H1 (cell line): Measurements from ENCODE around the gene BTBD3. TPM values are rescaled to one million over a fixed set of nuclear protein-coding genes. Genes with fewer than 3 reads are reported as not detected.

ENCODE experiments used
- CTCF ChIA-PET: fragments of 300-600 bp; sonication (Branson Sonifier 250); formaldehyde crosslinking; loops from one replicate; lab custom pipeline; 2021; ENCODE audit not compliant: partially characterized antibody; lab: Charles Lee
- POLR2A ChIA-PET: fragments of 300-600 bp; sonication (Branson Sonifier 250); formaldehyde crosslinking; loops from one replicate; lab custom pipeline; 2021; ENCODE audit warnings: inconsistent platforms; ENCODE audit not compliant: partially characterized antibody; lab: Charles Lee
- DNase-seq, 2 experiments: peaks; one replicate each; pipeline versions ENCODE4 v3.0.0 to v3.0.0-alpha.2; 2010 to 2022; ENCODE audit warnings: low spot score in 2 of 2, low read depth in 1 of 2, mixed read lengths in 1 of 2
- FAIRE-seq: peaks from 2 replicates; lab custom pipeline; 2011; peaks lifted over from hg19 to GRCh38; lab: Jason Lieb, UNC
- H2AFZ ChIP-seq: 2 replicates; pipeline ENCODE4 v1.8.1; 2012; ENCODE audit warnings: low read length, inconsistent platforms
- H2AK5ac ChIP-seq: 2 replicates; pipeline ENCODE4 v1.6.1; 2013; ENCODE audit warnings: low read depth, low read length
- H2BK120ac ChIP-seq: replicated peaks from 2 replicates; pipeline ENCODE3; 2013; ENCODE audit warnings: low read depth, low read length, inconsistent platforms
- H2BK12ac ChIP-seq: 2 replicates; pipeline ENCODE4 v1.6.1; 2013; ENCODE audit warnings: low read depth, low read length
- H2BK15ac ChIP-seq: 2 replicates; pipeline ENCODE4 v1.6.1; 2013; ENCODE audit warnings: low read length
- H2BK20ac ChIP-seq: 2 replicates; pipeline ENCODE4 v1.6.1; 2013; ENCODE audit warnings: low read length
- H2BK5ac ChIP-seq: 2 replicates; pipeline ENCODE4 v1.6.1; 2013; ENCODE audit warnings: low read depth, low read length
- H3K14ac ChIP-seq: 2 replicates; pipeline ENCODE4 v1.6.1; 2013; ENCODE audit warnings: inconsistent platforms; ENCODE audit not compliant: insufficient read length
- H3K18ac ChIP-seq: 2 replicates; pipeline ENCODE4 v1.6.1; 2013; ENCODE audit warnings: low read length; ENCODE audit errors: extremely low read depth
- H3K23ac ChIP-seq: 2 replicates; pipeline ENCODE4 v1.6.1; 2013; ENCODE audit warnings: inconsistent platforms; ENCODE audit not compliant: insufficient read length
- H3K23me2 ChIP-seq: 2 replicates; pipeline ENCODE4 v1.6.1; 2013; ENCODE audit warnings: low read depth, low read length
- H3K27ac ChIP-seq: 2 replicates; pipeline ENCODE4 v1.6.1; 2011; ENCODE audit warnings: low read depth, low read length, inconsistent platforms
- H3K27me3 ChIP-seq, 4 experiments: replicated peaks in 1 of 4; 1 replicate in 1 of 4; 2 replicates in 3 of 4; pipeline versions ENCODE4 v1.6.1 to v1.8.1; 2011 to 2013; ENCODE audit warnings: low read length in 3 of 4, mild to moderate bottlenecking in 3 of 4, inconsistent platforms in 2 of 4, mixed read lengths in 2 of 4, moderate library complexity in 1 of 4; ENCODE audit not compliant: control insufficient read depth in 3 of 4, insufficient read depth in 3 of 4; ENCODE audit errors: extremely low read depth in 1 of 4
- H3K36me3 ChIP-seq, 4 experiments: 2 replicates each; pipeline versions ENCODE4 v1.6.1 to v1.8.1; 2011 to 2013; ENCODE audit warnings: mild to moderate bottlenecking in 4 of 4, low read length in 3 of 4, moderate library complexity in 2 of 4, control low read depth in 1 of 4, inconsistent platforms in 1 of 4; ENCODE audit not compliant: insufficient read depth in 4 of 4, control insufficient read depth in 2 of 4
- H3K4ac ChIP-seq: replicated peaks from 2 replicates; pipeline ENCODE3; 2013; ENCODE audit warnings: low read length, low read depth, mixed read lengths, inconsistent platforms; ENCODE audit not compliant: insufficient read length
- H3K4me1 ChIP-seq, 4 experiments: replicated peaks in 1 of 4; 1 replicate in 1 of 4; 2 replicates in 3 of 4; pipeline versions ENCODE4 v1.6.1 to v1.8.1; 2011 to 2013; ENCODE audit warnings: low read length in 3 of 4, inconsistent platforms in 2 of 4, mixed read lengths in 1 of 4; ENCODE audit not compliant: insufficient read depth in 4 of 4, control insufficient read depth in 3 of 4
- H3K4me2 ChIP-seq, 2 experiments: 2 replicates each; pipeline versions ENCODE4 v1.6.1 to v1.8.1; 2011 to 2013; ENCODE audit warnings: low read depth in 2 of 2, low read length in 2 of 2, control low read depth in 1 of 2, inconsistent platforms in 1 of 2, mild to moderate bottlenecking in 1 of 2; ENCODE audit not compliant: insufficient read depth in 1 of 2
- H3K4me3 ChIP-seq, 4 experiments: fragments of 200-600, 300-600 bp in 1 of 4; sonication (generic), shearing (Covaris generic), sonication (Bioruptor Twin) in 1 of 4; 2 replicates each; pipeline versions ENCODE4 v1.5.1 to v1.8.1; 2011 to 2016; ENCODE audit warnings: low read length in 4 of 4, low read depth in 3 of 4, control low read depth in 2 of 4, inconsistent platforms in 2 of 4, mild to moderate bottlenecking in 2 of 4, mixed read lengths in 1 of 4, moderate library complexity in 1 of 4; ENCODE audit not compliant: insufficient read depth in 2 of 4; ENCODE audit errors: extremely low read depth in 1 of 4
- H3K56ac ChIP-seq: replicated peaks from 2 replicates; pipeline ENCODE3; 2013; ENCODE audit warnings: low read depth, mild to moderate bottlenecking, mixed read lengths, low read length, inconsistent platforms; ENCODE audit not compliant: insufficient read length
- H3K79me1 ChIP-seq: 2 replicates; pipeline ENCODE4 v1.6.1; 2013; ENCODE audit warnings: low read depth, low read length, control low read depth
- H3K79me2 ChIP-seq, 2 experiments: 2 replicates each; pipeline versions ENCODE4 v1.6.1 to v1.8.1; 2012 to 2013; ENCODE audit warnings: low read length in 2 of 2, mild to moderate bottlenecking in 2 of 2, inconsistent platforms in 1 of 2; ENCODE audit not compliant: insufficient read depth in 2 of 2, control insufficient read depth in 1 of 2
- H3K9ac ChIP-seq, 4 experiments: replicated peaks in 1 of 4; 1 replicate in 1 of 4; 2 replicates in 3 of 4; pipeline versions ENCODE4 v1.6.1 to v1.8.1; 2011 to 2013; ENCODE audit warnings: low read depth in 3 of 4, low read length in 3 of 4, control low read depth in 2 of 4, mild to moderate bottlenecking in 2 of 4, moderate library complexity in 2 of 4, inconsistent platforms in 1 of 4; ENCODE audit errors: extremely low read depth in 1 of 4
- H3K9me3 ChIP-seq, 2 experiments: 2 replicates each; pipeline versions ENCODE4 v1.6.1 to v1.8.1; 2012 to 2013; ENCODE audit warnings: mild to moderate bottlenecking in 2 of 2, moderate library complexity in 2 of 2, control low read depth in 1 of 2, inconsistent platforms in 1 of 2, low read depth in 1 of 2, low read length in 1 of 2, mixed read lengths in 1 of 2; ENCODE audit not compliant: insufficient read depth in 2 of 2
- H4K20me1 ChIP-seq, 2 experiments: replicated peaks in 1 of 2; 2 replicates each; pipeline versions ENCODE3 to v1.8.1; 2011 to 2013; ENCODE audit warnings: inconsistent platforms in 2 of 2, low read length in 2 of 2, mild to moderate bottlenecking in 1 of 2; ENCODE audit not compliant: insufficient read depth in 2 of 2, control insufficient read depth in 1 of 2
- H4K5ac ChIP-seq: 2 replicates; pipeline ENCODE4 v1.6.1; 2013; ENCODE audit warnings: low read length, low read depth, mixed read lengths, inconsistent platforms; ENCODE audit not compliant: insufficient read length
- H4K8ac ChIP-seq: 2 replicates; pipeline ENCODE4 v1.8.0; 2013; ENCODE audit warnings: mild to moderate bottlenecking, moderate library complexity, low read length, inconsistent platforms; ENCODE audit not compliant: insufficient read depth; ENCODE audit errors: extremely low read depth
- H4K91ac ChIP-seq: replicated peaks from 2 replicates; pipeline ENCODE3; 2013; ENCODE audit warnings: low read length, mixed read lengths, inconsistent platforms; ENCODE audit not compliant: insufficient read length
- CEBPB ChIP-seq: IDR thresholded peaks from 2 replicates; pipeline ENCODE4 v1.6.1; 2012; ENCODE audit warnings: low read depth, low read length
- CHD2 ChIP-seq: IDR thresholded peaks from 2 replicates; pipeline ENCODE4 v1.6.1; 2012; ENCODE audit warnings: low read length, improper control_type of control experiment
- CTBP2 ChIP-seq: IDR thresholded peaks from 2 replicates; pipeline ENCODE4 v1.7.0; 2011; ENCODE audit warnings: borderline replicate concordance, mild to moderate bottlenecking, moderate library complexity, mixed read lengths, low read length; ENCODE audit not compliant: insufficient read depth, insufficient read length
- KDM4A ChIP-seq: IDR thresholded peaks from one replicate; pipeline ENCODE4 v1.7.1; 2012; ENCODE audit warnings: low read depth, mild to moderate bottlenecking, moderate library complexity, low read length, inconsistent platforms; ENCODE audit not compliant: severe bottlenecking
- NRF1 ChIP-seq: IDR thresholded peaks from 2 replicates; pipeline ENCODE4 v1.6.1; 2011; ENCODE audit warnings: mild to moderate bottlenecking, low read depth, low read length, improper control_type of control experiment
- POLR2AphosphoS5 ChIP-seq: IDR thresholded peaks from 2 replicates; pipeline ENCODE4 v1.6.1; 2011; ENCODE audit warnings: low read depth, low read length
- POU5F1 ChIP-seq: IDR thresholded peaks from 2 replicates; pipeline ENCODE4 v1.6.1; 2011; ENCODE audit warnings: low read depth, mild to moderate bottlenecking, low read length, moderate library complexity
- RAD21 ChIP-seq, 2 experiments: IDR thresholded peaks in 1 of 2; conservative IDR thresholded peaks in 1 of 2; 2 replicates each; pipeline ENCODE4 v1.6.1; 2011; ENCODE audit warnings: low read depth in 2 of 2, low read length in 2 of 2, improper control_type of control experiment in 1 of 2, inconsistent platforms in 1 of 2, mild to moderate bottlenecking in 1 of 2, moderate library complexity in 1 of 2
- SP2 ChIP-seq: IDR thresholded peaks from 2 replicates; pipeline ENCODE4 v1.6.1; 2012; ENCODE audit warnings: mild to moderate bottlenecking, low read length, inconsistent platforms
- SUZ12 ChIP-seq: fragments of 200-600 bp; sonication (generic); IDR thresholded peaks from 2 replicates; pipeline ENCODE4 v1.6.1; 2012; ENCODE audit warnings: mild to moderate bottlenecking, inconsistent platforms, low read length, moderate library complexity, mixed read lengths
- TEAD4 ChIP-seq: IDR thresholded peaks from 2 replicates; pipeline ENCODE4 v1.6.1; 2012; ENCODE audit warnings: low read depth, low read length, inconsistent platforms, mixed read lengths
- polyA plus RNA-seq, 7 experiments: library from polyadenylated mRNA; depleted of rRNA in 3 of 7; stranded (reverse) in 5 of 7; unstranded in 2 of 7; fragments of >200 nt in 5 of 7; fragments of 200-250 nt in 2 of 7; gene quantifications; 1 replicate in 5 of 7; 2 replicates in 1 of 7; 4 replicates in 1 of 7; pipeline versions ENCODE4 v1.2.1 to v1.2.3, GENCODE V29; 2011 to 2013; ENCODE audit warnings: missing spikeins in 2 of 7, mixed read lengths in 2 of 7
- total RNA-seq: library from RNA; stranded (reverse); fragmentation: NEBNext Ultra II Directional; extraction: Animal tissue kit (Norgen Biotek cat#: 25700); gene quantifications from 2 replicates; pipeline ENCODE4 v1.2.1, GENCODE V29; 2021
- TF ChIP-seq, protein P1 (sequence below): IDR thresholded peaks from 2 replicates; pipeline ENCODE4 v1.6.1; 2011; ENCODE audit warnings: low read depth, mild to moderate bottlenecking, low read length; ENCODE audit not compliant: insufficient read depth
- TF ChIP-seq, protein P2 (sequence below), 3 experiments: IDR thresholded peaks; 1 replicate in 2 of 3; 2 replicates in 1 of 3; pipeline versions ENCODE4 v1.5.1 to v1.6.1; 2011; ENCODE audit warnings: low read length in 3 of 3, mild to moderate bottlenecking in 3 of 3, inconsistent platforms in 2 of 3, low read depth in 1 of 3, moderate library complexity in 1 of 3; ENCODE audit not compliant: insufficient read depth in 1 of 3; ENCODE audit errors: control extremely low read depth in 1 of 3

The BTBD3 gene
- total and polyA plus RNA-seq, 2 of the 8 experiments (the other 6 are each of a cell fraction or from before 2014, with no cell fraction given) = 36.7 to 45.5 TPM

DNA sequence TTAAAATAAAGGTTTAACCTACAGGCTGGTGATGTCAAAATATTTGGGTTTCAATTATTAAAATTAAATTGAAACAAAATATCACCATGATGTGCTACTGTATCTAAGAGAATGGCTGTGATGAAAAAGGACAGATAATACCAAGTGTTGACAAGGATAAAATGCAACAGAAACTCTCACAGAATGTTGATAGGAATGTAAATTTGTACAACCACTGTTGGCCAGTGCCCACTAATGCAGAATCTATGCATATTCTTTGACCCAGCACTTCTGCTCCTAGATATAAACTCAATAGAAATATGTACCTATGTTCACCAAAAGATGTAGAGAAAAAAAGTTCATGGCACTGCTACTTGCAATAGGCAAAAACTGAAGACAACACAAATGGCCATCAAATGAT is 41.1 kb upstream of the BTBD3 start:
- POLR2A ChIA-PET = no interaction called here
- no peaks in the 10 kb centered on the region for H3K23me2 ChIP-seq
- H3K56ac ChIP-seq = no peak overlapping the region
- no peak overlapping the region for H3K9ac ChIP-seq
- H4K5ac ChIP-seq = no peak overlapping the region
- H4K8ac ChIP-seq = no peak overlapping the region
- H2AK5ac ChIP-seq = no peak overlapping the region
- no peak overlapping the region for H3K23ac ChIP-seq
- FAIRE-seq = no peak
- no peaks in the 10 kb centered on the region for H3K79me2 ChIP-seq
- no peaks in the 10 kb centered on the region for H4K20me1 ChIP-seq
- no peak overlapping the region for H2BK120ac ChIP-seq
- H4K91ac ChIP-seq = no peak overlapping the region
- no peak for DNase-seq
- no peak overlapping the region for H3K27ac ChIP-seq
- H3K4ac ChIP-seq = no peak overlapping the region
- no peaks in the 10 kb centered on the region for H3K27me3 ChIP-seq
- CTCF ChIA-PET = no interaction called here
- H2BK12ac ChIP-seq = no peak overlapping the region
- no peaks in the 10 kb centered on the region for H3K36me3 ChIP-seq
- H2AFZ ChIP-seq = no peak overlapping the region
- no peaks in the 10 kb centered on the region for H3K9me3 ChIP-seq
- H3K4me1 ChIP-seq = no peaks in the 10 kb centered on the region
- H3K4me3 ChIP-seq = no peak overlapping the region
- no peak overlapping the region for H2BK20ac ChIP-seq
- no peak overlapping the region for H3K18ac ChIP-seq
- H2BK5ac ChIP-seq = no peak overlapping the region
- H2BK15ac ChIP-seq = no peak overlapping the region
- no peak overlapping the region for H3K14ac ChIP-seq
- no peak overlapping the region for H3K4me2 ChIP-seq
- no peaks in the 10 kb centered on the region for H3K79me1 ChIP-seq
- no peak for TF ChIP-seq CEBPB
- TF ChIP-seq, protein P1, sequence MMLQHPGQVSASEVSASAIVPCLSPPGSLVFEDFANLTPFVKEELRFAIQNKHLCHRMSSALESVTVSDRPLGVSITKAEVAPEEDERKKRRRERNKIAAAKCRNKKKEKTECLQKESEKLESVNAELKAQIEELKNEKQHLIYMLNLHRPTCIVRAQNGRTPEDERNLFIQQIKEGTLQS = no peak
- TF ChIP-seq CTBP2 = no peak
- no peak for TF ChIP-seq POU5F1
- no peak for TF ChIP-seq SP2
- TF ChIP-seq CHD2 = no peak
- TF ChIP-seq POLR2AphosphoS5 = no peak
- TF ChIP-seq NRF1 = no peak
- TF ChIP-seq, protein P2, sequence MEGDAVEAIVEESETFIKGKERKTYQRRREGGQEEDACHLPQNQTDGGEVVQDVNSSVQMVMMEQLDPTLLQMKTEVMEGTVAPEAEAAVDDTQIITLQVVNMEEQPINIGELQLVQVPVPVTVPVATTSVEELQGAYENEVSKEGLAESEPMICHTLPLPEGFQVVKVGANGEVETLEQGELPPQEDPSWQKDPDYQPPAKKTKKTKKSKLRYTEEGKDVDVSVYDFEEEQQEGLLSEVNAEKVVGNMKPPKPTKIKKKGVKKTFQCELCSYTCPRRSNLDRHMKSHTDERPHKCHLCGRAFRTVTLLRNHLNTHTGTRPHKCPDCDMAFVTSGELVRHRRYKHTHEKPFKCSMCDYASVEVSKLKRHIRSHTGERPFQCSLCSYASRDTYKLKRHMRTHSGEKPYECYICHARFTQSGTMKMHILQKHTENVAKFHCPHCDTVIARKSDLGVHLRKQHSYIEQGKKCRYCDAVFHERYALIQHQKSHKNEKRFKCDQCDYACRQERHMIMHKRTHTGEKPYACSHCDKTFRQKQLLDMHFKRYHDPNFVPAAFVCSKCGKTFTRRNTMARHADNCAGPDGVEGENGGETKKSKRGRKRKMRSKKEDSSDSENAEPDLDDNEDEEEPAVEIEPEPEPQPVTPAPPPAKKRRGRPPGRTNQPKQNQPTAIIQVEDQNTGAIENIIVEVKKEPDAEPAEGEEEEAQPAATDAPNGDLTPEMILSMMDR (IDR thresholded peaks at IDR 0.05; ENCODE audit: control extremely low read depth in 1 of 3, insufficient read depth in 1 of 3, low read depth in 1 of 3, low read length in 3 of 3) = no peak
- TF ChIP-seq KDM4A = no peak
- TF ChIP-seq RAD21 (IDR thresholded peaks at IDR 0.05 in 1 of 2, conservative IDR thresholded peaks at IDR 0.05 in 1 of 2; ENCODE audit: low read depth in 2 of 2, low read length in 2 of 2) = no peak
- TF ChIP-seq TEAD4 = no peak
- no peak for TF ChIP-seq SUZ12
